Measurements from ENCODE around the gene FOS. TPM values are rescaled to one million over a fixed set of nuclear protein-coding genes. Genes with fewer than 3 reads are reported as not detected.
A peak's percentile ranks its signal among the peaks of the same experiment; 100 is the strongest.
"Not testable (repeated sequence)": the region's sequence is repeated elsewhere in the genome, so short reads cannot be mapped to it uniquely, and the experiment has no call there.

The FOS gene
- total RNA-seq, 1 donor from 2014 or later, result 598 TPM

- TF ChIP-seq CTCF (IDR thresholded peaks at IDR 0.05), result no peak
- Mint-ChIP-seq H3K4me1 (ENCODE audit: unreplicated experiment) (peaks cover 10% of the 10 kb centered on the region), H3K27ac (ENCODE audit: unreplicated experiment) (no peak overlapping the region), H3K27me3 (ENCODE audit: unreplicated experiment) (peaks cover 2% of the 10 kb centered on the region), H3K9me3 (ENCODE audit: unreplicated experiment) (no peaks in the 10 kb centered on the region), H3K4me3 (ENCODE audit: unreplicated experiment) (no peak overlapping the region), H3K36me3 (ENCODE audit: unreplicated experiment) (no peaks in the 10 kb centered on the region)
- no peak for DNase-seq (ENCODE audit: extremely low spot score, unreplicated experiment)
Observed at GRCh38 chr14:75232597-75232996, 46.0 kb upstream of the FOS start.

GRCh38 chr14:75234173-75235115, 44.2 kb upstream of the FOS start:
- DNase-seq (ENCODE audit: extremely low spot score, unreplicated experiment), result no peak
- H3K27me3 Mint-ChIP-seq (ENCODE audit: unreplicated experiment), result no peaks in the 10 kb centered on the region
- no peaks in the 10 kb centered on the region for H3K36me3 Mint-ChIP-seq (ENCODE audit: unreplicated experiment)
- TF ChIP-seq CTCF (IDR thresholded peaks at IDR 0.05), result no peak
- no peaks in the 10 kb centered on the region for H3K9me3 Mint-ChIP-seq (ENCODE audit: unreplicated experiment)
- H3K4me3 Mint-ChIP-seq (ENCODE audit: unreplicated experiment), result no peak overlapping the region
- H3K27ac Mint-ChIP-seq (ENCODE audit: unreplicated experiment), result peak overlapping the region; percentile 45
- peaks cover 12% of the 10 kb centered on the region for H3K4me1 Mint-ChIP-seq (ENCODE audit: unreplicated experiment)

GRCh38 chr14:75235198-75235597, 43.4 kb upstream of the FOS start:
- H3K36me3 Mint-ChIP-seq (ENCODE audit: unreplicated experiment), result not testable (repeated sequence)

GRCh38 chr14:75236467-75236866, 42.2 kb upstream of the FOS start:
- Mint-ChIP-seq H3K4me1 (ENCODE audit: unreplicated experiment) (peaks cover 12% of the 10 kb centered on the region), H3K4me3 (ENCODE audit: unreplicated experiment) (no peak overlapping the region), H3K36me3 (ENCODE audit: unreplicated experiment) (no peaks in the 10 kb centered on the region), H3K27me3 (ENCODE audit: unreplicated experiment) (no peaks in the 10 kb centered on the region), H3K27ac (ENCODE audit: unreplicated experiment) (no peak overlapping the region), H3K9me3 (ENCODE audit: unreplicated experiment) (no peaks in the 10 kb centered on the region)
- DNase-seq (ENCODE audit: extremely low spot score, unreplicated experiment), result no peak
- no peak for TF ChIP-seq CTCF (IDR thresholded peaks at IDR 0.05)

More at GRCh38 chr14:75235198-75235597, 43.4 kb upstream of the FOS start:
- H3K9me3 Mint-ChIP-seq (ENCODE audit: unreplicated experiment); DNase-seq (ENCODE audit: extremely low spot score, unreplicated experiment); H3K27ac Mint-ChIP-seq (ENCODE audit: unreplicated experiment); H3K27me3 Mint-ChIP-seq (ENCODE audit: unreplicated experiment); H3K4me3 Mint-ChIP-seq (ENCODE audit: unreplicated experiment): not testable (repeated sequence)
- peaks cover 12% of the 10 kb centered on the region for H3K4me1 Mint-ChIP-seq (ENCODE audit: unreplicated experiment)

GRCh38 chr14:75236901-75237419, 41.7 kb upstream of the FOS start:
- H3K4me1 Mint-ChIP-seq (ENCODE audit: unreplicated experiment), result peaks cover 12% of the 10 kb centered on the region
- no peaks in the 10 kb centered on the region for H3K36me3 Mint-ChIP-seq (ENCODE audit: unreplicated experiment)
- no peak for DNase-seq (ENCODE audit: extremely low spot score, unreplicated experiment)
- H3K9me3 Mint-ChIP-seq (ENCODE audit: unreplicated experiment), result no peaks in the 10 kb centered on the region
- H3K27ac Mint-ChIP-seq (ENCODE audit: unreplicated experiment), result no peak overlapping the region
- H3K4me3 Mint-ChIP-seq (ENCODE audit: unreplicated experiment), result no peak overlapping the region
- H3K27me3 Mint-ChIP-seq (ENCODE audit: unreplicated experiment), result no peaks in the 10 kb centered on the region
- no peak for TF ChIP-seq CTCF (IDR thresholded peaks at IDR 0.05)
